HepG2 (cell line): ENCODE measurements around the gene CACNB4. TPM values are rescaled to one million over a fixed set of nuclear protein-coding genes. Genes with fewer than 3 reads are reported as not detected.

ENCODE experiments used
- BRF2 ChIP-seq: sonication (generic); formaldehyde crosslinking; IDR thresholded peaks from 2 replicates; pipeline ENCODE4 v1.8.1; 2022; ENCODE audit warnings: mild to moderate bottlenecking, missing genetic modification reagents
- MTA3 ChIP-seq: sonication (generic); formaldehyde crosslinking; IDR thresholded peaks from 2 replicates; pipeline ENCODE4 v1.4.0; 2020; ENCODE audit warnings: missing genetic modification reagents
- RORA ChIP-seq: sonication (generic); formaldehyde crosslinking; IDR thresholded peaks from 2 replicates; pipeline ENCODE4 v1.5.0; 2020; ENCODE audit warnings: mild to moderate bottlenecking, missing genetic modification reagents, moderate library complexity
- THRA ChIP-seq: sonication (generic); formaldehyde crosslinking; IDR thresholded peaks from 2 replicates; pipeline ENCODE4 v1.4.0; 2020; ENCODE audit warnings: missing genetic modification reagents, borderline replicate concordance
- ZBTB40 ChIP-seq, 2 experiments: fragments of 450-650 bp in 1 of 2; sonication (generic) in 1 of 2; formaldehyde crosslinking in 1 of 2; IDR thresholded peaks; 2 replicates each; pipeline versions ENCODE4 v1.6.1 to v1.8.0; 2016 to 2022; ENCODE audit warnings: antibody characterized with exemption in 1 of 2, mild to moderate bottlenecking in 1 of 2, missing genetic modification reagents in 1 of 2
- ZNF20 ChIP-seq: sonication (generic); formaldehyde crosslinking; IDR thresholded peaks from 2 replicates; pipeline ENCODE4 v1.4.0; 2020; ENCODE audit warnings: mild to moderate bottlenecking, moderate library complexity, missing genetic modification reagents
- ZNF510 ChIP-seq: sonication (generic); formaldehyde crosslinking; IDR thresholded peaks from 2 replicates; pipeline ENCODE4 v1.4.0; 2020; ENCODE audit warnings: low read depth, mild to moderate bottlenecking, missing genetic modification reagents
- polyA plus RNA-seq, 8 experiments: library from polyadenylated mRNA; depleted of rRNA in 3 of 8; stranded (reverse) in 7 of 8; unstranded in 1 of 8; fragments of >200 nt; fragmentation: Illumina TruSeq in 4 of 8; extraction: Trizol in 4 of 8; gene quantifications; 2 replicates each; pipeline versions ENCODE4 v1.2.1 to v1.2.3, GENCODE V29; 2011 to 2016; ENCODE audit warnings: low read depth in 4 of 8, missing spikeins in 1 of 8, mixed read lengths in 1 of 8; ENCODE audit not compliant: insufficient read depth in 1 of 8
- total RNA-seq, 5 experiments: library from RNA; depleted of rRNA; stranded (reverse); fragments of >200 nt; fragmentation: Illumina TruSeq; extraction: Trizol; gene quantifications; 2 replicates each; pipeline ENCODE4 v1.2.3, GENCODE V29; 2016; ENCODE audit warnings: low read depth in 1 of 5
- TF ChIP-seq, protein P1 (sequence below): sonication (generic); formaldehyde crosslinking; IDR thresholded peaks from 2 replicates; pipeline ENCODE4 v1.4.0; 2020; ENCODE audit warnings: missing genetic modification reagents, borderline replicate concordance
- TF ChIP-seq, protein P2 (sequence below): IDR thresholded peaks from 2 replicates; pipeline ENCODE4 v1.6.1; 2018; ENCODE audit warnings: missing genetic modification reagents, mild to moderate bottlenecking, missing compliant biosample characterization

The CACNB4 gene
- total and polyA plus RNA-seq, 2 of the 13 experiments (the other 11 are each of a cell fraction or from before 2014, with no cell fraction given): 5.1 to 14.3 TPM

DNA sequence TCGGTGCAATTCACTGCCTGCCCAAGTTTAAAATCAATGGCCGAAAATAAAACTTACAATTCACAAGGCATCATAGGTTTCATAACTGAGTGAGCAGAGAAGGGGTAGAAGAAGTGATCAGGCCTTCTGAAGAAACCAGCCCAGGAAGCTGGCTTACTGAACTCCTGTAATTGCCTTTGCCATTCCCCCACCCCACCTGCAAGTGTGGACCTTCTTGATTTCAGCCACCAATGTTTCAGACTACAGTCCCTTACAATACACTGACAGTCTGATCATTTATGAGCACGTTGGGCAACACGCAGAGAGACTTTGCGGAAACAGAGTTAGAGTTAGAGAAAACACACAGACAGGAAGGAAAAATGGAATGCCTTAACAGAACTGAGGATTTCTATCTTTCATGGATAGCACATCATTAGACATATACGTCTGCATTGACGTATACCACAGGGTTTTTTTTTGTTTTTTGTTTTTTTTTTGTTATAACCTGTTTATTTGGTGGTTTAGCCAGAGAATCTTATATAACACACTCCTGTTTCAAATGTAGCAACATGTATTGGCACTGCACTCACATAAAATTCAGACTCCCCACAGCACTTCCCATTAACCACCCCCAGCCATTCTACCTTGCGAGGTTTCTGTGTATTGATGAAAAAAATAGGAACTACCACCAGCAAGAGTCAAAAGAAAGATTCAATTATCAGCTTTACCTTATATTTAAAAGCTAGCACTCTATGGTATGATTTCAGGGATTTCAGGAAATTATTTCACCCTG, 126.4 kb downstream of the CACNB4 start (continued):
- TF ChIP-seq ZBTB40 (IDR thresholded peaks at IDR 0.05): no peak
- TF ChIP-seq ZBTB40 (CRISPR knock-in tag; IDR thresholded peaks at IDR 0.05): no peak
- TF ChIP-seq RORA (CRISPR knock-in tag): no peak
- TF ChIP-seq, protein P1, sequence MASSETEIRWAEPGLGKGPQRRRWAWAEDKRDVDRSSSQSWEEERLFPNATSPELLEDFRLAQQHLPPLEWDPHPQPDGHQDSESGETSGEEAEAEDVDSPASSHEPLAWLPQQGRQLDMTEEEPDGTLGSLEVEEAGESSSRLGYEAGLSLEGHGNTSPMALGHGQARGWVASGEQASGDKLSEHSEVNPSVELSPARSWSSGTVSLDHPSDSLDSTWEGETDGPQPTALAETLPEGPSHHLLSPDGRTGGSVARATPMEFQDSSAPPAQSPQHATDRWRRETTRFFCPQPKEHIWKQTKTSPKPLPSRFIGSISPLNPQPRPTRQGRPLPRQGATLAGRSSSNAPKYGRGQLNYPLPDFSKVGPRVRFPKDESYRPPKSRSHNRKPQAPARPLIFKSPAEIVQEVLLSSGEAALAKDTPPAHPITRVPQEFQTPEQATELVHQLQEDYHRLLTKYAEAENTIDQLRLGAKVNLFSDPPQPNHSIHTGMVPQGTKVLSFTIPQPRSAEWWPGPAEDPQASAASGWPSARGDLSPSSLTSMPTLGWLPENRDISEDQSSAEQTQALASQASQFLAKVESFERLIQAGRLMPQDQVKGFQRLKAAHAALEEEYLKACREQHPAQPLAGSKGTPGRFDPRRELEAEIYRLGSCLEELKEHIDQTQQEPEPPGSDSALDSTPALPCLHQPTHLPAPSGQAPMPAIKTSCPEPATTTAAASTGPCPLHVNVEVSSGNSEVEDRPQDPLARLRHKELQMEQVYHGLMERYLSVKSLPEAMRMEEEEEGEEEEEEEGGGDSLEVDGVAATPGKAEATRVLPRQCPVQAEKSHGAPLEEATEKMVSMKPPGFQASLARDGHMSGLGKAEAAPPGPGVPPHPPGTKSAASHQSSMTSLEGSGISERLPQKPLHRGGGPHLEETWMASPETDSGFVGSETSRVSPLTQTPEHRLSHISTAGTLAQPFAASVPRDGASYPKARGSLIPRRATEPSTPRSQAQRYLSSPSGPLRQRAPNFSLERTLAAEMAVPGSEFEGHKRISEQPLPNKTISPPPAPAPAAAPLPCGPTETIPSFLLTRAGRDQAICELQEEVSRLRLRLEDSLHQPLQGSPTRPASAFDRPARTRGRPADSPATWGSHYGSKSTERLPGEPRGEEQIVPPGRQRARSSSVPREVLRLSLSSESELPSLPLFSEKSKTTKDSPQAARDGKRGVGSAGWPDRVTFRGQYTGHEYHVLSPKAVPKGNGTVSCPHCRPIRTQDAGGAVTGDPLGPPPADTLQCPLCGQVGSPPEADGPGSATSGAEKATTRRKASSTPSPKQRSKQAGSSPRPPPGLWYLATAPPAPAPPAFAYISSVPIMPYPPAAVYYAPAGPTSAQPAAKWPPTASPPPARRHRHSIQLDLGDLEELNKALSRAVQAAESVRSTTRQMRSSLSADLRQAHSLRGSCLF (CRISPR knock-in tag): no peak
- no peak for TF ChIP-seq MTA3 (CRISPR knock-in tag)
- TF ChIP-seq THRA (CRISPR knock-in tag): no peak
- no peak for TF ChIP-seq BRF2
- TF ChIP-seq, protein P2, sequence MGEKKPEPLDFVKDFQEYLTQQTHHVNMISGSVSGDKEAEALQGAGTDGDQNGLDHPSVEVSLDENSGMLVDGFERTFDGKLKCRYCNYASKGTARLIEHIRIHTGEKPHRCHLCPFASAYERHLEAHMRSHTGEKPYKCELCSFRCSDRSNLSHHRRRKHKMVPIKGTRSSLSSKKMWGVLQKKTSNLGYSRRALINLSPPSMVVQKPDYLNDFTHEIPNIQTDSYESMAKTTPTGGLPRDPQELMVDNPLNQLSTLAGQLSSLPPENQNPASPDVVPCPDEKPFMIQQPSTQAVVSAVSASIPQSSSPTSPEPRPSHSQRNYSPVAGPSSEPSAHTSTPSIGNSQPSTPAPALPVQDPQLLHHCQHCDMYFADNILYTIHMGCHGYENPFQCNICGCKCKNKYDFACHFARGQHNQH (CRISPR knock-in tag): no peak
- TF ChIP-seq ZNF510 (CRISPR knock-in tag): no peak
- TF ChIP-seq ZNF20 (CRISPR knock-in tag): no peak
